ENCODE data around the gene DDX27. TPM values are rescaled to one million over a fixed set of nuclear protein-coding genes. Genes with fewer than 3 reads are reported as not detected.

Gene DDX27
- total RNA-seq, 1 donor from 2014 or later, result 31.2 TPM

- DNase-seq (ENCODE audit: low spot score) (no peak), ATAC-seq (no peak)
- intact Hi-C loops (cut with DNase I), result no loop called here
These were observed 64.7 kb downstream of the DDX27 start for GRCh38 chr20:49283703-49284625.

GRCh38 chr20:49284818-49285217, 65.6 kb downstream of the DDX27 start:
- intact Hi-C loops (cut with DNase I), result no loop called here
- ATAC-seq (no peak), DNase-seq (ENCODE audit: low spot score) (no peak)

GRCh38 chr20:49285233-49285668, 66.0 kb downstream of the DDX27 start:
- DNase-seq (ENCODE audit: low spot score), result no peak
- ATAC-seq, result no peak
- intact Hi-C loops (cut with DNase I), result no loop called here

- no peak for ATAC-seq
- no peak for DNase-seq (ENCODE audit: low spot score)
- intact Hi-C loops (cut with DNase I), result no loop called here
These were observed 66.7 kb downstream of the DDX27 start for GRCh38 chr20:49285813-49286494.

GRCh38 chr20:49286689-49287551, 67.7 kb downstream of the DDX27 start:
- ATAC-seq, result no peak
- intact Hi-C loops (cut with DNase I), result no loop called here
- DNase-seq (ENCODE audit: low spot score), result no peak

GRCh38 chr20:49287555-49288249, 68.5 kb downstream of the DDX27 start:
- ATAC-seq (no peak), DNase-seq (ENCODE audit: low spot score) (no peak)
- intact Hi-C loops (cut with DNase I), result no loop called here

- intact Hi-C loops (cut with DNase I), result no loop called here
- DNase-seq (ENCODE audit: low spot score), result no peak
- no peak for ATAC-seq
These were observed 69.1 kb downstream of the DDX27 start for GRCh38 chr20:49288250-49288751.

- intact Hi-C loops (cut with DNase I), result no loop called here
- ATAC-seq, result no peak
- DNase-seq (ENCODE audit: low spot score), result no peak
These were observed 69.8 kb downstream of the DDX27 start for GRCh38 chr20:49288784-49289696.

GRCh38 chr20:49290608-49291191, 71.5 kb downstream of the DDX27 start:
- ATAC-seq (no peak), DNase-seq (ENCODE audit: low spot score) (no peak)
- intact Hi-C loops (cut with DNase I), result no loop called here

GRCh38 chr20:49291200-49291599, 72.0 kb downstream of the DDX27 start:
- intact Hi-C loops (cut with DNase I), result no loop called here
- ATAC-seq, result no peak

GRCh38 chr20:49292010-49292409, 72.8 kb downstream of the DDX27 start:
- DNase-seq (ENCODE audit: low spot score) (no peak), ATAC-seq (no peak)
- intact Hi-C loops (cut with DNase I), result no loop called here

More at GRCh38 chr20:49291200-49291599, 72.0 kb downstream of the DDX27 start:
- DNase-seq (ENCODE audit: low spot score), result no peak

- DNase-seq (ENCODE audit: low spot score) (no peak), ATAC-seq (no peak)
- intact Hi-C loops (cut with DNase I), result no loop called here
These were observed 73.9 kb downstream of the DDX27 start for GRCh38 chr20:49293122-49293521.

Other genes starting within 250 kb of the DDX27 start
- 39.5 TPM for gene CSE1L, start 173.1 kb upstream of the DDX27 start, total RNA-seq
- 71.7 TPM for gene STAU1, start 31.1 kb upstream of the DDX27 start, total RNA-seq
- gene ZNFX1, start 58.6 kb downstream of the DDX27 start, total RNA-seq, result 40.7 TPM